Islet precursor cell (in vitro differentiated cells): ENCODE results near the gene KLF1.
"Not testable (repeated sequence)": the region's sequence is repeated elsewhere in the genome, so short reads cannot be mapped to it uniquely, and the experiment has no call there.

ENCODE experiments used
- DNase-seq: peaks from one replicate; pipeline ENCODE4 v3.0.0-alpha.2; 2018

The KLF1 gene

GRCh38 chr19:12886969-12887747 is at the start of gene KLF1:
Gene KLF1, minus strand, starts transcription at chr19:12887201. Its CDS starts 61 bp downstream, at chr19:12887140.
- DNase-seq, result no peak

- DNase-seq, result no peak
These were observed 49.6 kb upstream of the KLF1 start for GRCh38 chr19:12936582-12936981.

- no peak for DNase-seq
These were observed 48.1 kb upstream of the KLF1 start for GRCh38 chr19:12935071-12935470.

- DNase-seq, result peak; percentile 97
These were observed 46.5 kb upstream of the KLF1 start, which contains the start of gene FARSA for GRCh38 chr19:12933287-12934072. Gene FARSA, minus strand, starts transcription at chr19:12933711. Its CDS starts 15 bp downstream, at chr19:12933696.

- DNase-seq, result no peak
These were observed 45.6 kb upstream of the KLF1 start for GRCh38 chr19:12932392-12933286.

GRCh38 chr19:12930002-12930645 is 43.1 kb upstream of the KLF1 start:
- no peak for DNase-seq

GRCh38 chr19:12924621-12925310 is 37.8 kb upstream of the KLF1 start:
- no peak for DNase-seq

GRCh38 chr19:12922959-12923358 is 36.0 kb upstream of the KLF1 start:
- DNase-seq, result no peak

GRCh38 chr19:12921047-12921446 is 34.0 kb upstream of the KLF1 start:
- DNase-seq, result no peak

GRCh38 chr19:12918253-12918652 is 31.3 kb upstream of the KLF1 start:
- DNase-seq, result no peak

GRCh38 chr19:12915860-12916259 is 28.9 kb upstream of the KLF1 start:
- DNase-seq, result not testable (repeated sequence)

- DNase-seq, result no peak
These were observed 27.1 kb upstream of the KLF1 start for GRCh38 chr19:12913851-12914690.

- DNase-seq, result peak; percentile 65
These were observed 26.1 kb upstream of the KLF1 start for GRCh38 chr19:12913011-12913561.

- no peak for DNase-seq
These were observed 25.6 kb upstream of the KLF1 start for GRCh38 chr19:12912571-12912970.

GRCh38 chr19:12907166-12907565 is 20.2 kb upstream of the KLF1 start:
- DNase-seq, result no peak

GRCh38 chr19:12899891-12900518 is 13.0 kb upstream of the KLF1 start:
- DNase-seq, result no peak

- no peak for DNase-seq
These were observed 9.5 kb upstream of the KLF1 start for GRCh38 chr19:12896460-12896859.

GRCh38 chr19:12893582-12893981 is 6.6 kb upstream of the KLF1 start:
- no peak for DNase-seq

- no peak for DNase-seq
These were observed 4.6 kb upstream of the KLF1 start for GRCh38 chr19:12891553-12892021.
